ENCODE results near the gene DDX23.

DNA sequence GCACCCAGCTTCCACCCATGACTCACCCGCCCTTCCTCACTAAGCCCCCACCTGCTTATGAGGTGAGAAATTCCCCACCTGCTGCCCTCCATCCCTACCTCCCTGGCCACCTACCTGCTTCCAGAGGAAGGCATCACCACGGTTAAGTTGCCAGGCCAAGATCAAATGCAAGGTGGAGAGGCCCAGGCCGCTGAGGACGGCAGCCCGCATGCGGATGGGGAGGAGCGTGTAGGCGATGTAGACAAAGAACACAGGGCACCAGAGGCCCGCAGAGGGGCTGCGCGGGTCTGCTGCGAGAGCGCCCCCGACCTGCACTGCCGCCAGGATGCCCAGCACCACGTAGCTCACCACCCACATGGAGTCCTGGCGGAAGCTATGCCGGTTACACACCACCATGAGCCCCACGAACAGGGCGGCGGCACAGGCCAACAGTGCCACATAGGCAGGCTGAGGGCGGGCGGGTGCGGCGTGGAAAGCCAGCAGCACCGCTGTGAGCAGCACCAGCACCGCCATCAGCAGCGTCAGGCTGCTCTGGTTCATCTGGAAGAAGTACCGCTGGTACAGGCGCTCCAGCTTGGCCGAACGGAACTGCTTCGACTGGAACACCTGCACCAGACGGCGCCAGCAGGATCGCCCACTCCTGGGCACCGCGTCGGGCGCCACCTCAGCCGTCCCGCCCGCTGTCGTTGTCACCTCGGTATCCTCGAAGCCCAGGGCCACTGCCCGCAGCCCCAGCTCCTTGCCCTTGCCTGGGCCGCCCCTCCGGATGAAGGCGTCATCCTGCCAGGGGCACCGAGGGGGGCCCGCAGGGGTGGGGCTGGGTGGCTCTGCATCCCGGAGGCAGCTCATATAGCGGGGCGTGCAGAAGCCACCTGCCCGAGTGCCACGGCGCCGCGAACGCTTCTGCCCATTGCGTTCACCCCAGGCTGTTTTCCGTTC lies 69.2 kb downstream of the DDX23 start:
- TF ChIP-seq, protein P1, sequence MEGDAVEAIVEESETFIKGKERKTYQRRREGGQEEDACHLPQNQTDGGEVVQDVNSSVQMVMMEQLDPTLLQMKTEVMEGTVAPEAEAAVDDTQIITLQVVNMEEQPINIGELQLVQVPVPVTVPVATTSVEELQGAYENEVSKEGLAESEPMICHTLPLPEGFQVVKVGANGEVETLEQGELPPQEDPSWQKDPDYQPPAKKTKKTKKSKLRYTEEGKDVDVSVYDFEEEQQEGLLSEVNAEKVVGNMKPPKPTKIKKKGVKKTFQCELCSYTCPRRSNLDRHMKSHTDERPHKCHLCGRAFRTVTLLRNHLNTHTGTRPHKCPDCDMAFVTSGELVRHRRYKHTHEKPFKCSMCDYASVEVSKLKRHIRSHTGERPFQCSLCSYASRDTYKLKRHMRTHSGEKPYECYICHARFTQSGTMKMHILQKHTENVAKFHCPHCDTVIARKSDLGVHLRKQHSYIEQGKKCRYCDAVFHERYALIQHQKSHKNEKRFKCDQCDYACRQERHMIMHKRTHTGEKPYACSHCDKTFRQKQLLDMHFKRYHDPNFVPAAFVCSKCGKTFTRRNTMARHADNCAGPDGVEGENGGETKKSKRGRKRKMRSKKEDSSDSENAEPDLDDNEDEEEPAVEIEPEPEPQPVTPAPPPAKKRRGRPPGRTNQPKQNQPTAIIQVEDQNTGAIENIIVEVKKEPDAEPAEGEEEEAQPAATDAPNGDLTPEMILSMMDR (conservative IDR thresholded peaks at IDR 0.05) = no peak
- TF ChIP-seq ZFX (IDR thresholded peaks at IDR 0.05) = no peak

Data from C4-2B (cell line).